HL-60/S4 (cell line): Measurements from ENCODE around the gene ERC1.
"Not testable (repeated sequence)": the region's sequence is repeated elsewhere in the genome, so short reads cannot be mapped to it uniquely, and the experiment has no call there.

Experiments used
- in situ Hi-C: fragments of 300-500 bp; cut with MboI; formaldehyde crosslinking; loops from 2 replicates; pipeline ENCODE4 v1.14.3; 2022; ENCODE audit warnings: low sequenced_read_pairs

The ERC1 gene

DNA sequence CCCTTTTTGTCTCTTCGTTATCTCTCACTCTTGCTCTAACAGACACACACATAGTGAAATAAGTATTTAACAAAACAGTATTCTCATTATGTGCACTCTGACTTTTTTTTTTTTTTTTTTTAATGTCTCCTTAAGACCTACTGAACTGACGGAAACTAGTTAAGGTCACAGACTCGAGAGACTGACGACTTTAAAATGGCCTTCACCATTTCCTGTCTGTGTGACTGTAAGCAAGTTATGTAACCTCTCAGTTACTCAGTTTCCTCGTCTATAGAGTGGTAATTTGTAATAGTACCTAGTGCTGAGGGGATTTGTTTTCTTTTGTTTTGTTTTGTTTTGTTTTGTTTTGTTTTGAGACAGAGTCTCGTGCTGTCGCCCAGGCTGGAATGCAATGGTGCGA is 318.6 kb downstream of the ERC1 start:
- in situ Hi-C loops, result no loop called here

DNA sequence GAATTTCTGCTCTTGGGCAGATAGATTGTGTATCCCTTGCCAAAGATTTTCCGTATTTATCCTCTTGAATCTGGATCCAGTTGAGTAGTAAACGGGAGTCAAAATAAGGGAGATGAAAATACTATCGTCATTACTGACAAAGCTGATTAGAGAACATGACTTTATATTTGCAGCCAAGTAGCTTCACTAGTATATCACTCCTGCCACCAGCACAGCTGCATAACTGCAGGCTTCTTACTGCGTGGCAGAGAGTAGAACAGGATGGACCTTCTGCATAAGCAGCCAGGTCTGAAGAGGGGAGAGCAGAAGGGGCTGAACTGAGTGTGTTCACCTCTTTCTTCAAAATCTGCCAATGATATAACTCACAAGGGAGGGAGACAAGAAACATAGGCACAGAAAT is 319.6 kb downstream of the ERC1 start:
- in situ Hi-C loops, result no loop called here

GRCh38 chr12:1311145-1311544 is 320.1 kb downstream of the ERC1 start:
- in situ Hi-C loops, result no loop called here

DNA sequence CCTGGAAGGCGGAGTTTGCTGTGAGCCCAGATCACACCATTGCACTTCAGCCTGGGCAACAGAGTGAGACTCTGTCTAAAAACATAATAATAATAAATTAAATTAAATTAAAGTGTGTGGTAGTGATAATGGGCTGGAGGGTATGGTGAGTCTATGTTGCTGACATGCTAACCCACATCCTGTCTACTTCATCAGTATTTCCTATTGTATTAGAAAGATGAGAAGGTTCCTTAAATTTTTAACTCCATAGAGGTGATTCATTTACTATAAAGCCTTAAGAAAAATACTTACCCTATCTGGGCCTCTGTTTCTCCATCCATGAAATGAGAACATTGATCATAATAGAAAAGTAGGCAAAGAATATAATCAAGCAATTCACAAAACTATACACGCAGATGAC is 322.9 kb downstream of the ERC1 start:
- in situ Hi-C loops, result no loop called here

- in situ Hi-C loops, result no loop called here
Measured at GRCh38 chr12:1314523-1314922, 323.5 kb downstream of the ERC1 start.

DNA sequence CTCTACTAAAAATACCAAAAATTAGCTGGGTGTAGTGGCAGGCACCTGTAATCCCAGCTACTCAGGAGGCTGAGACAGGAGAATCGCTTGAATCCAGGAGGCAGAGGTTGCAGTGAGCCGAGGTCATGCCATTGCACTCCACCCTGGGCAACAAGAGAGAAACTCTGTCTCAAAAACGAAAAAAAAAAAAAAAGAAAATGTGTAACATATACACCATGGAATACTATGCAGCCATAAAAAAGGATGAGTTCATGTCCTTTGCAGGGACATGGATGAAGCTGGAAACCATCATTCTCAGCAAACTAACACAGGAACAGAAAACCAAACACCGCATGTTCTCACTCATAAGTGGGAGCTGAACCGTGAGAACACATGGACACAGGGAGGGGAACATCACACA is 326.0 kb downstream of the ERC1 start:
- in situ Hi-C loops, result not testable (repeated sequence)

- in situ Hi-C loops, result no loop called here
Measured at GRCh38 chr12:1318327-1319031, 327.5 kb downstream of the ERC1 start.

DNA sequence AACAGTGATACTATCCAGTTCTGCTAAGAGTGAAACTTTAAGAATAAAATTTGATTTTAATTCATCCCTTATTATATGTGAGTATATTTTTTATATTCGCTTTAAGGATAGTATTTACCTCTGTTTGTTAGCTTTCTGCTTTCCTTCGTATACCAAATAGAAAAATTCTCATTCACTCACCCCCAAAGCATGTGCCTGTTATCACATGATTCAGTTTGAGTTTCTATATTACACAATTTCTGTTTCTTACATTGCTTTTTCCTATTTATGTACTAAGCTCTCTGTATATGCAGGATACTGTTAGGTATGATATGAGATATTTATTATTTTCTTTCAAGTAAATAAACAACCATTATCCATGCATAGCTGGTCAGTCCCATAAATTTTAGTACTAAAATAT is 328.2 kb downstream of the ERC1 start:
- in situ Hi-C loops, result no loop called here

DNA sequence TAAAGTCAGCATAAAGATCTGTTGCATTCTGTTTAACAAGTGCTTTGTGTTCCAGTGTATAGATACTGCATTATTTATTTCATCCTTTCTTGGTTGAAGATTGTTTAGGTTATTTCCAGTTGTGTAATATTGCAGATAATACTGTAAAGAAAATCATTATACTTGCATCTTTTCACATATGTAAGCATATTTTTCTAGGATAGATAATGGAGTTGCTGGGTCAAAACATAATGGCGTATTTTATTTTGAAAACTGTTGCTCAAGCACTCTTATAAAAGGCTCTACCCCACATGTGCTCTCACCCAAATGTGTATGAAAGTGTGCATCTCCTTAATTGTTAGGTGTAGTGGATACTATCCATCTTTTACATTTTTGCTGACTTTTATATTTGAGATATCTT is 329.0 kb downstream of the ERC1 start:
- in situ Hi-C loops, result no loop called here

- in situ Hi-C loops, result no loop called here
Measured at GRCh38 chr12:1322821-1323220, 331.8 kb downstream of the ERC1 start.

GRCh38 chr12:1324099-1324498 is 333.1 kb downstream of the ERC1 start:
- in situ Hi-C loops, result no loop called here

- in situ Hi-C loops, result no loop called here
Measured at GRCh38 chr12:1324910-1325309, 333.9 kb downstream of the ERC1 start.

DNA sequence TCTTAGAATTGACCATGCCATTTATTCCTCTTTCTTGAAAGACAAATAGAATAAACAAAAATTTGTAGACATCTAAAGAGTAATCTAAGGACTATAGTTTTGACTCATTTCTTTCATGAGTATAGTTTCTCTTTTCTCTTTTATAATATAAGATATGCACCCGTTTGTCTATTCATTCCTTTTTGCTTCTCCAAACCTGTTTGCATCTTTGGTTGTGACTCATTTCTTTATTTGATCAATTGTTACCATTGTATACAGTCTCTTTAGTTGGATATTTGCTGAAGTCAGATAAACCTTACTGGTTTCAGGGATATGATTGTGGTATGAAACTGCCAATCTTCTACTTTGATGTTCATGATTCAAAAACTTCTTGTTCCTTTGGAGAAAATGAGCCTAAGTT is 334.6 kb downstream of the ERC1 start:
- in situ Hi-C loops, result no loop called here

- in situ Hi-C loops, result no loop called here
Measured at GRCh38 chr12:1326258-1326657, 335.2 kb downstream of the ERC1 start.

- in situ Hi-C loops, result no loop called here
Measured at GRCh38 chr12:1328391-1328790, 337.4 kb downstream of the ERC1 start.

DNA sequence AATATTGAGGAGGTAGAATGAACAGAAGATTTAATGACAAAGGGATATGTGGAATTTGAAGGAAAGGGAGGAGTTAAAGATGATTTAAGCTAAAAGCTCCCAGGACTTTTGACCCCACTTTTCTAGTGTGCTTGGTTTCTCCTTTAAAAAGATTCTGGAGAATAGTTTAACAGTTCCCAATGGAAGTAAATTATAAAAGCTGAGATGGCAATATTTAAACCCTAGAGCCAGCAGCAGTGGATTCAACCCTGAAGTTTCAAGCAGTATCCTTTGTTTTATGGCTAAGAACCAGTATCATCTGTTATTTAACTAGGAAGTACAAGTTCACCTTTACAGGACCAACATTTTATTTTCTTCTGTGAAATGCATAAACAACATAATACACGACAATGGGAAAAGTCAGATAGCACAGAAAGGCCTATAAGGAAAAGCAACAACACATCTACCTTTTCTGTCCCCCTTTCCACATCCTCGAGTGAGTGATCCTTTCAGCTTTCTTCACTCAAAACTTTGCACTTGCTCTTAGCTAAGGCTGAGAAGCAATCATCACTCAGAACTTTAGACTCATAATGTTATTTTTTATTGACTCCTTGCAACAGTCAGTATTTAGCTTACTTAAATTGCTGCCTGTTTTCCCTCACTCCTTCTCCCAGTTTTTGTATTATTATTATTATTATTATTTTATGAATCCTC is 338.9 kb downstream of the ERC1 start:
- in situ Hi-C loops, result no loop called here

DNA sequence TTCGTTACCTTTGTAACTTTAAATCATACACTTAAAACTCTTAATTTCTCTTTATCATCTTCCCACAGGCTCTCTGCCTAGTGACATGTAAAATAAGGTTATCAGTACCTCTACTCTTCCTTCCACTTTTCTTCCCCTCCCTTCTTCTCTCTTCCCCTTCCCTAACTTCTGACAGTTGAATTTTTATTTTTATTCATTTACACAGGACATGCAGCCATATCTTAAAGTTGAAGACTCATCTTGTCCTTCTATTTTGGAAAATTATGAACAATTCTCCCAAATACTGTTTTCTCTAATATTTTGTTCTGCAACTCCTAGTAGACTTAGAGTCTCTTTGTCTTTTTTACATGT is 339.4 kb downstream of the ERC1 start:
- in situ Hi-C loops, result no loop called here

DNA sequence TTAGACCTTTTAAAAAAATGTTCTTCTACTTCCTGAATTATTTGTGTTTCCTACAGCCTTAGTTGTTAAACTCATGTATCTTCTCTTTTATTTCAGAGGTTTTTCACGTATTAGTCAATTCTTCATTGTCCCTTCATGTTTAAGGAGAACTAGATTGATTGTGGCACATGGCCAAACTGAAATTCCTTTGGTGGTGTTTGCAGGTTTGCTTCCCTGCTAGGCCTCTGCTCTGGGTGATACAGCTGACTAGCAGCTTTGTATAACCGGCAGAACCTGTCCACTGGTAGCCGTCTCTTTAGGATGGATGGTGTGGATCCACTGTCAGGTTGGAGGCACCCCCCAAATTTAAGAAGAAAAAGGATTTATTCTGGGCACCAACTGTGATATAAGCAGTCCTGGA is 341.3 kb downstream of the ERC1 start:
- in situ Hi-C loops, result no loop called here

GRCh38 chr12:1338483-1339177 is 347.6 kb downstream of the ERC1 start:
- in situ Hi-C loops, result no loop called here

GRCh38 chr12:1339178-1339541 is 348.1 kb downstream of the ERC1 start:
- in situ Hi-C loops, result not testable (repeated sequence)

DNA sequence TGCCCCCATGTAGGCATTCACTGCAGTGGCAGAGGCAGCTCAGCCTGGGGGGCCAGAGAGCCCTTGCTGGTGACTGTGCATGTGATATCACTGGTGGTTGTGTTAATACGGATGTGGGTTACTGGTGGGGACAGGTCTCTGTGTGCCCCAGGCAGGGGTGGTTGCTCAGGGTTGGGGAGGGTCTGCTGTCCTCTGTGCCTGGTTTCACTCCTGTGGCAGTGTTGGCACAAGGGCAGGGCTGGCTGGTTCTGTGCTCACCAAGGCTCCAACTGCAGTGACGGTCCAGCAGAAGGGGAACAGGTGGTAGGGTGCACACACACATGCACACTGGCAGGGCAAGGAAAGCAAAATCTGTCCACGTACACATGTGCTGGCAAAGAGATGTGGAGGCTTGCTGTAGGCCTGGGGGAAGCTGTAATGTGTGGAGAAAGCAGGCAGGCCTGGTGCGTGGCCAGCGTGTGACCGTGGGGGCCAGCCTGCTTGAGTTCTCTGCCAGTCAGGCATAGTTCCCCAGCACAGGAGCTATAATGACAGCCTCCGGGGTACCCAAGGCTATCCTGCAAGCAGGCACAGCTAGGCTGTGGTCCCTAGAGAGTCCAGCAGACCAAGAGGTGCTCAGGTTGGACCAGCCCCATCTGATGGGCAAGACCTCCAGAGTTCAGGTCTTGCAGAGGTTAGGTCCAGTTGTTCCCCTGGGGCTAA is 348.7 kb downstream of the ERC1 start:
- in situ Hi-C loops, result no loop called here

GRCh38 chr12:1341270-1341669 is 350.2 kb downstream of the ERC1 start:
- in situ Hi-C loops, result not testable (repeated sequence)
